ENCODE results near the gene DLGAP1.
A peak's percentile ranks its signal among the peaks of the same experiment; 100 is the strongest.

GRCh38 chr18:4068552-4069158 lies 386.5 kb downstream of the DLGAP1 start:
- no peak for TF ChIP-seq RXRB (CRISPR knock-in tag; IDR thresholded peaks at IDR 0.05; ENCODE audit: borderline replicate concordance)
- TF ChIP-seq MAX (IDR thresholded peaks at IDR 0.05) = no peak
- TF ChIP-seq ZNF512 (CRISPR knock-in tag; IDR thresholded peaks at IDR 0.05) = no peak
- TF ChIP-seq, protein P1, sequence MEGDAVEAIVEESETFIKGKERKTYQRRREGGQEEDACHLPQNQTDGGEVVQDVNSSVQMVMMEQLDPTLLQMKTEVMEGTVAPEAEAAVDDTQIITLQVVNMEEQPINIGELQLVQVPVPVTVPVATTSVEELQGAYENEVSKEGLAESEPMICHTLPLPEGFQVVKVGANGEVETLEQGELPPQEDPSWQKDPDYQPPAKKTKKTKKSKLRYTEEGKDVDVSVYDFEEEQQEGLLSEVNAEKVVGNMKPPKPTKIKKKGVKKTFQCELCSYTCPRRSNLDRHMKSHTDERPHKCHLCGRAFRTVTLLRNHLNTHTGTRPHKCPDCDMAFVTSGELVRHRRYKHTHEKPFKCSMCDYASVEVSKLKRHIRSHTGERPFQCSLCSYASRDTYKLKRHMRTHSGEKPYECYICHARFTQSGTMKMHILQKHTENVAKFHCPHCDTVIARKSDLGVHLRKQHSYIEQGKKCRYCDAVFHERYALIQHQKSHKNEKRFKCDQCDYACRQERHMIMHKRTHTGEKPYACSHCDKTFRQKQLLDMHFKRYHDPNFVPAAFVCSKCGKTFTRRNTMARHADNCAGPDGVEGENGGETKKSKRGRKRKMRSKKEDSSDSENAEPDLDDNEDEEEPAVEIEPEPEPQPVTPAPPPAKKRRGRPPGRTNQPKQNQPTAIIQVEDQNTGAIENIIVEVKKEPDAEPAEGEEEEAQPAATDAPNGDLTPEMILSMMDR (CRISPR knock-in tag; IDR thresholded peaks at IDR 0.05) = peak; percentile 61
- TF ChIP-seq E2F1 (CRISPR knock-in tag; IDR thresholded peaks at IDR 0.05) = no peak
- TF ChIP-seq TRIM24 (CRISPR knock-in tag; IDR thresholded peaks at IDR 0.05) = no peak
- no peak for TF ChIP-seq POLR2A (IDR thresholded peaks at IDR 0.05; ENCODE audit: insufficient read depth in 1 of 2, low read depth in 2 of 2, low read length in 2 of 2)
- TF ChIP-seq, protein P2, sequence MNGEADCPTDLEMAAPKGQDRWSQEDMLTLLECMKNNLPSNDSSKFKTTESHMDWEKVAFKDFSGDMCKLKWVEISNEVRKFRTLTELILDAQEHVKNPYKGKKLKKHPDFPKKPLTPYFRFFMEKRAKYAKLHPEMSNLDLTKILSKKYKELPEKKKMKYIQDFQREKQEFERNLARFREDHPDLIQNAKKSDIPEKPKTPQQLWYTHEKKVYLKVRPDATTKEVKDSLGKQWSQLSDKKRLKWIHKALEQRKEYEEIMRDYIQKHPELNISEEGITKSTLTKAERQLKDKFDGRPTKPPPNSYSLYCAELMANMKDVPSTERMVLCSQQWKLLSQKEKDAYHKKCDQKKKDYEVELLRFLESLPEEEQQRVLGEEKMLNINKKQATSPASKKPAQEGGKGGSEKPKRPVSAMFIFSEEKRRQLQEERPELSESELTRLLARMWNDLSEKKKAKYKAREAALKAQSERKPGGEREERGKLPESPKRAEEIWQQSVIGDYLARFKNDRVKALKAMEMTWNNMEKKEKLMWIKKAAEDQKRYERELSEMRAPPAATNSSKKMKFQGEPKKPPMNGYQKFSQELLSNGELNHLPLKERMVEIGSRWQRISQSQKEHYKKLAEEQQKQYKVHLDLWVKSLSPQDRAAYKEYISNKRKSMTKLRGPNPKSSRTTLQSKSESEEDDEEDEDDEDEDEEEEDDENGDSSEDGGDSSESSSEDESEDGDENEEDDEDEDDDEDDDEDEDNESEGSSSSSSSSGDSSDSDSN (CRISPR knock-in tag; IDR thresholded peaks at IDR 0.05) = no peak
- TF ChIP-seq IRF2 (CRISPR knock-in tag; IDR thresholded peaks at IDR 0.05) = no peak
- TF ChIP-seq PHF8 (CRISPR knock-in tag; IDR thresholded peaks at IDR 0.05) = no peak
- TF ChIP-seq SALL1 (CRISPR knock-in tag; IDR thresholded peaks at IDR 0.05) = no peak
- TF ChIP-seq SETDB1 (CRISPR knock-in tag; IDR thresholded peaks at IDR 0.05; ENCODE audit: borderline replicate concordance) = no peak

All from HepG2 (cell line).